Measurements from ENCODE around the gene DENND6B.

DNA sequence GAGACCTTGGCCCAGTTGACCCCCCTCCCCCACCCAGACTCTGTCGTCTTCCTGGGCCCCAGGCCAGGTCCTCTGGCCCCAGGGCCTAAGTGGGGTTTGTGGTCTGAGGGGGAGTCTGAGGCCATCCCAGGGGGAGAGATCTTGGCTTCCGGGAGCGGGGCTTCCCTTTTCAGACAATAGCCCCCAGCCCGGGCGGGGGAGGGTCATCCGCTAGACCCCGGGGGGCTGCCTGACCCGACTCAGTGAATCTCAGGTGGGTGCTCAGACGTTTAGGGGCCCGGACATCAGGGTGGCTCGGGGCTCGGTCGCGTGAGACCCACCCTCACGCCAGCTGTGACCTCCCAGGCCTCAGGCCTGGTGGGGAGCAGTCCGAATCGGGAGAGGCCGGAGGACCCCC, 57.2 kb downstream of the DENND6B start:
- no peak for TF ChIP-seq EZH2 (IDR thresholded peaks at IDR 0.05; ENCODE audit: borderline replicate concordance, low read length)
- TF ChIP-seq, protein P1, sequence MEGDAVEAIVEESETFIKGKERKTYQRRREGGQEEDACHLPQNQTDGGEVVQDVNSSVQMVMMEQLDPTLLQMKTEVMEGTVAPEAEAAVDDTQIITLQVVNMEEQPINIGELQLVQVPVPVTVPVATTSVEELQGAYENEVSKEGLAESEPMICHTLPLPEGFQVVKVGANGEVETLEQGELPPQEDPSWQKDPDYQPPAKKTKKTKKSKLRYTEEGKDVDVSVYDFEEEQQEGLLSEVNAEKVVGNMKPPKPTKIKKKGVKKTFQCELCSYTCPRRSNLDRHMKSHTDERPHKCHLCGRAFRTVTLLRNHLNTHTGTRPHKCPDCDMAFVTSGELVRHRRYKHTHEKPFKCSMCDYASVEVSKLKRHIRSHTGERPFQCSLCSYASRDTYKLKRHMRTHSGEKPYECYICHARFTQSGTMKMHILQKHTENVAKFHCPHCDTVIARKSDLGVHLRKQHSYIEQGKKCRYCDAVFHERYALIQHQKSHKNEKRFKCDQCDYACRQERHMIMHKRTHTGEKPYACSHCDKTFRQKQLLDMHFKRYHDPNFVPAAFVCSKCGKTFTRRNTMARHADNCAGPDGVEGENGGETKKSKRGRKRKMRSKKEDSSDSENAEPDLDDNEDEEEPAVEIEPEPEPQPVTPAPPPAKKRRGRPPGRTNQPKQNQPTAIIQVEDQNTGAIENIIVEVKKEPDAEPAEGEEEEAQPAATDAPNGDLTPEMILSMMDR (IDR thresholded peaks at IDR 0.05; ENCODE audit: low read length), result no peak
